DMS 273 (cell line): ENCODE data around the gene NOP16.

Experiments used
- DNase-seq: peaks from one replicate; lab custom pipeline; 2025; ENCODE audit not compliant: unreplicated experiment; lab: John Stamatoyannopoulos, UW

NOP16 gene

DNA sequence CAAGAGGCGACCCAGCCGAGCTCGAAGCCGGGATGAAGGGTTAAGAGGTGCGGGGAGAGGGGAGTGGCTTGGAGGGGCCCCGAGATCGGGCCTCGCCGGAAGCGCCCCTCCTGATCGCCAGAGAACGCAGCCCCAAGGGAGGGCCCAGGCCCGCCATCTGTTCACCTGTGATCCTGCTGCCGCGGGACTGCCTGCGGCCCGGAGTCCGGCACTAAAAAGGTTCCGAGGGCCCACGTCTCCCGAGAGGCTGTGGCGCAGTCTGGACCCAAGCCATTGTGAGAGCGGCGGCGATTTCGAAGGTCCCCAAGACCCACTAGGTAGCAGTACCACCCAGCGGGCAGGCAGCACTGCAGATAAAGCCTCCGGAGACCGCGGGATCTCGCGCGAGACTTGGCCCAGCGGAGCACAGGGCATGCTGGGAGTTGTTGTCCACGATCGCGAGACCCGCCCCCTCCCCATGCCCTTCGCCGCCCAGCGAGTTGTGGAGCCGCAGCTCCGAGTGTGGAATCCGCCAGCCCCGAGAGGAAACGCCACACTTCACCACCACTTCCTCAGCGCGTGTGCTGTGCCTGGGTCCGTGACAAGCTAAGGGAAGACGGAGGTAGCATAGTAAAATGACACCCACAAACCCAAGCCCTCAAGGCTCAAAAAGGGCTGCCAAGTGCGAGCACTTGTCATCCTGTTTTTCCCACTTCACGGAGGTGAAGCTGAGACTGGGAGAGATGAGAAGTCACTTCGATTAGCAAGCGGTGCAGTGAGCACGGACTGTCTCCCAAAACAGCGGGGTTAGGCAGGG lies 26.8 kb downstream of the NOP16 start, which contains the start of gene KIAA1191:
KIAA1191 (minus strand) TSS at position 328 of the 796 bp plus-strand sequence. CDS start 2,256 bp downstream, outside the sequence.
- peak; percentile 93 for DNase-seq

DNA sequence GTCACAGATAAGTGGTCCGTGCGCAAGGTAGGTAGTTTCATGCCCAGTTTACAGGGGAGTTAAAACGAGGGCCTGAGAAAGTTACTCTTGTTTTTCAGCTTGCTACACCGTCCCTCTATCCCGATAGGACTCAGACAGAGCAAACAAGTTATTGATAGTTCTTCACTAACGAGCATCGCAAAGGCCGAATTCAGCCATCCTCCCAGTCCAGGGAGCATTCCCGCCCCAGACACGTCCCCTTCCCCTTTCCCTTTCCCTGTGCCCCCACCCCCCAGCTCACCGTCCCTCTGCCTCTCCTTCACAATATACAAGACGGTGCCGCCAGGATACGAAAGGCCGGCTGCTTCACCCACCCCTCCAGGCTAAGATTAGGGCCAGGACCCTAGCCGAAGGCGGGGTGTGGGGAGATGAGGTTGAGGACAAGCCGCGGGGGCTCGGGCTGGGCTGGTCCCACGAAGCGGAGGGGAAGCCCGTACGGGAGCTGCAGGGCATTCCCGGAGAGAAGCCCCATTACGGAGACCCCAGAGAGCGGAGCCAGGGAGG lies 27.4 kb downstream of the NOP16 start:
- DNase-seq = no peak

DNA sequence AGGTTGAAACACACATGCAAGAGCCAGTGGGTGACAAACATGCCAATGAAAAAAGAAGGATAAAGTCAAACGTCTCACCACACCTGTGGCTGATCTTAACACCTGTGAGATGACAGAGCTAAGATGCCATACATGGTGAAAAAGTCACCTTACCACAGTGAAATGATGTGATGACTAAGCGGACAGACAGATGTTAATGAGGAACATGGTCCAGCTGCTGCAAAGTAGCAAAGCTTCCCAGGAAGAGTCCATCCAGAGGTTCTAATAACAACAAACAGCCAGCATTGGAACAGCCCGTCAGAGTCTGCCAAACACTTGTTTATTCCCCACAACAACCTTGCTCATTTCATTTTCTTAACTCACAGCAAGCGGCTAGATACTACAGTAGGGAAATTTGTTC lies 28.7 kb downstream of the NOP16 start:
- no peak for DNase-seq

DNA sequence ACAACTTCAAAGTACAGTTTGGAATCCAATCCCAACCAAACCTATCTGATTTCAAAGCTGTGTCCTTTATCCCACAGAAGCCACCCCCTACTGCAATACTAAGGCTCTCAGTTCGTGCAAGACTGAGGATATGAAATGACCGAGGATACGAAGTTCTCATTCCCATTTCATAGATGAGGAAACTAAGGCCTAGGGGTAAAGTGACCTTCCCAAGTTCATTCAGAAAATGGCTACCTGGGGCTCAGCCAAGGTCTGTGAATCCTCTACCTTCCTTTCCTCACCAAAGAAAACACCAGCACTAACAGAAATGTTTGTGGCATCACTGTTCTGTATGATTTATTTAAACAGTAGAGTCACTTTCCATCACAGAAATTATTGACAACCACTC lies 32.2 kb downstream of the NOP16 start:
- no peak for DNase-seq

DNA sequence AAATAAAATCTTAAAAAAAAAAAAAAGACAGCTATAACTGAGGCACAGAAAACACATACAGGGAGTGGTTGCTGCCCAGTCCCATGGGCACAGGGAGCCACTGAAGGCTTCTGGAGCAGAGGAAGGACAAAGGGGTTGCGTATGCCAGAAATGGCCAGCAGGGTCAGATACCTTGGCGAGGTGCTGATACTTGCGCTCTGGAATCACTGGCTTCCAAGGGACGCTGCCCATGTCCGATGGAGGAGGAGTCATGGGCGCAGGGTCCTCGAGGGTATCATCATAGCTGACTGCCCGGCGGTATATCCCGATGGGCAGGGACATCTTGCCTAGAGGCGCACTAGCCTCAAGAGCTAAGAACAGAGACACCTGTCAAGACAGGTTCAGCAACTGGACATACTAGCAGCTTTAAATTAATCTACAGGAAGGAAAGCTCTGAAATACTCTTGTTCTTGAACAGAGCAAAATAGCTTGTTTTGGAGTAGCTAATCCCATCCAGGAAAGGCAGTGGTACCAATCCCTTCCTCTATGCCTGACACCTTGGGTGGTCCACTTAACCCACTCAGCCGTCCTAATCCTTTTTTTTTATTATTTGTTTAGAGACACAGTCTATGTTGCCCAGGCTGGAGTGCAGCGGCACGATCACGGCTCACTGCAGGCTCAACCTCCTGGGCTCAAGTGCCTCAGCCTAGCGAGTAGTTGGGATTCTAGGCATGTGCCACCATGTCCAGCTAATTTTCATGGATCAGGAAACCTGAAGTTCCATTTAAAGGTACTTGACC lies 32.8 kb downstream of the NOP16 start:
- no peak for DNase-seq

DNA sequence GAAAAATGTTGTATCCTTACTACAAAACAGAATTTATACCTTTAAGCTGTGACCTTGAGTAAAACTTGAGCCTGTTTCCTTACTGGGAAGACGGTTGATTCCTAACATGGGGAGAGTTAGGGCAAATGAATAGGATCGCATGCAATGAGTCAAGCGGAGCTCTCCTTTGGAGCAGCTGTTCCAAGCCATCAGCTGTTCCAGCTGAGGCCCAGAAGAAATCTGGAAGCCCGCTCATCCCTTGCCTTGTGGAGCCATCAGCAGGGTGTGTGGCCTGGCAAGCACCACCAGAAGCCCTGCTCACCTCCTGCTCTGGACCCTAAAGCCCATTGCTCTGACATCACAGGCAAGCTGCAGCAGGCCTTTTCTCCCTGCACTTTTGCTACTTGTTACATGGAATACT lies 34.9 kb downstream of the NOP16 start:
- DNase-seq = no peak

DNA sequence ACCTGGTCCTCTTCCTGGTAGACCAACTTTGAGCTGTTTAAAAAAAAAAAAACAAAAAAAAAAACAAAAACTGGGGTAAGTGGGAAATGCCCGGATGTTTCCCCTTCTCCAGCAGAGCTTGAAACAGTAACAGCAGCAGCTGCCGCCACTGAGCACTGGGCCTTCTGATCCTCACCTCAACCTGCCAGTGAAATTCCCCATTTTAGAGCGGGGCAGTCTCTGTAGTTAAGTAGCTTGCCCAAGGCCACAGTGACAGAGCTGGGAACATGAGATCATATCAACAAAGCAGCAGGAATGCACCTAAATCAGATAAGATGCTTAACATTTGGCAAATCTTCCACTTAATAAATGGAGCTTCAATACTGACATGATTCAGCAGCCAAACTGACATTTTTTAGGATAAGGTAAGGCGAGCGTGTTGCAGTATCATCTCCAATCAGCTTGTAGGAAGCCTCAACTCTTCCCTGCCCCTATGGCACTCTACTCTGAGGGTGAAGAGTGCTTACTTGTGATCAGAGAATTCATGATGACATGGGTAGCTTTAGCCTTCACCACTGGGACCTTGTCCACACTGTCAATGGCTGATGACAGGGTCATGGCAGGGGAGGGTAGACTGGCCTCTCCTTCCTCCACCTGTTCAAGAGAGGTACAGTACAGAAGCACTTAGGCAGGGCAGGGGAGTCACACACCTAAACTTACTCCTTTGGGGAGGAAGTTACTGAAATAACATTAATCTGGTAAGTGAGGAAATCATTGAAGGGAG lies 36.1 kb downstream of the NOP16 start:
- no peak for DNase-seq

DNA sequence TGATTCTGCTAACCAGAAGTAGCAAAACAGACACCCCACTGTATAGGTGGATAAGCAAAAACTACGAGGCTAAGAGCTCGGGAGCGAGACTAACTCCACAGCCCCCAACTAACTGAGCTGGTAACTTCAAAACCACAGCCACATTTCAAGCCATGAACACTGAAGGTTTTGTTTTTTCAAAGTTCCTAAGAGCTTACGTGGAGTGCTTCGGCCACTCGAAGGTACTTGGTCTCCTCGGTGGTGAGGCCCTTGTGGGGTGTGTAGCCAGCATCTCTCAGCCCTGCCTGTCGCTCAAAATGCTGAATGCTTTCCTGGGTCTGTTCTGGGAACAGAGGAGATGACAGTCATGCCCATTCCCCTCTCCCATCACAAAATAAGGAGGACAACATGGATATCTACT lies 38.0 kb downstream of the NOP16 start:
- DNase-seq = no peak

DNA sequence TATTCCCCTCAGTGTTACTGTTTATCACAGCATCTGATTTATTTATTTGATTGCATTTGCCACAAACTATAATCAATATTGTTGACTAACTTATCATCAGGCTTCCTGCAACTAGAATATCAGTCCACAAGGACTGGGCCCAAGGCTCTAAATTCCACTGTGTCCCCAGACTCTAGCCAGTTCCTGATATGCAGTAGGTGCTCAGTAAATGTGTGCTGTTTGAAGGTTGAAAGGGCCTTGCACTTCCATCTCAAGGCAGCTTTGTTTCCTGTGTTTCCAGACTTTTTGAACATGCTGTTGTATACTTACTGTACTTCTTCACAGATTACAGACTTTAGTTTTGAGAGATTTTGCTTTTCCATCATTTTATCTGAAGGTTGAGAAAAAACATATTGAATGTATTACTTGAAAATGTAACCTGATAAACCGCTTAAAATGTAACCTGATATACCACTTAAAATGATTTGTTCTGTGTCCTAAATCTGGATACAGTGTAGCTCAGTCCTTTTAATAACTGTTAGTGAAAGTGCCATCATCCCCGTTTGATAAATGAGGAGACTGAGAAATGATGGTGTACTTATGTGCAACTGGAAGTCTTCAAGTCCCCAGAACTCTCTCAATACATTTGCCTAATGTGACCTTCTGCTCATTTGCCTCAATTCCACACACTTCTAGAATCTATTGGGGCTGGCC lies 45.5 kb downstream of the NOP16 start:
- DNase-seq = no peak

DNA sequence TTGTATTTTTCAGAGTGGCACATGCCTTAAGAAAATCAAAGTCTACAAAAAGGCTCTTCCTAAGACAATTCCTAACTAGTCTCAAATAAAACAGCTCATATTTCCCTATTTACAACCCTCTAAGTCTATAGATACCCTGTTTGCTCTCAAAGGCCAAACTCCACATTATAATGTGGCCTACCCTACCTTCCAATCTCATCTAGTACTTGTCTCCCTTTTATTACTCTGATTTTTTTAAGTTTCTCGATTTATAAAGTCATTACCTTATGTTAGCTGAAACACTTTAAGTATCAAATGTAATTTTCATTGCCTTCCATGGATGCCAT lies 46.3 kb downstream of the NOP16 start:
- DNase-seq = no peak

DNA sequence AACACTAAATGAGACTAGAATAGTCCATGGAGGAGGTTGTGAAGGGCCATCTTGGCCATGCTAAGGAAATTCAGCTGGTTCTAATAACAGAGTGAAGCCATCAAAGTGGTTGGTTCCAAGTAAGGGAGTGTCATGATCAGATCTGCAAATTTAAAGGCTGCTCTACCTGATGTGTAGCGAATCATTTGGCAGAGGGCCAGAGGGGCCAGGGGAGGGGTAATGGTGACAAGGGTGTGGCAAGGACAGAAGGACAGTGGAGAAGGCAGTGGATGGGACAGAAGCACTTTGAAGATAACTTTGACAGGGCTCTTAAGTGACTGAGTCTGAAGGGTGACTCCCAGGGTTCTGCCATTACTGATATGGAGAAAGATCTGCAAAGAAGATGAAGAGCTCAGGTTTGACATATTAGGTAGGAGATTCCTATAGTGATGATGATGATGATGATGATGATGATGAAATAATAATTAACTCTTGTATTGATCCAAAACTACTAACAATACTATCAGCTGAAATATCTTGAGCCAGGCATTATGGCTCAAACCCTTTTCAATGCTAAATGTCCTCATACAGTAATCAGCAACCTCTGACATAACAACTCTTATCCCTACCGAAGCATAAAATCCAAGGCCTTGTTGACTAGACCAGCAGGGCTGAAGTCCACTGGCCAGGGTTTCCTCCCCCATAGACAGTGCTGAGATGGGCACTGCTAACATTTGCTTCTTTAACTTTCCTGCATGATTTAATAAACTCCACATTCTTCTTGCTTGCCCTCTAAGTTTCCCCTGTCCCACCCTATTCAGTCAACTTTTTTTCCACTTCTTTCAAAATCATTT lies 46.9 kb downstream of the NOP16 start:
- DNase-seq = no peak

DNA sequence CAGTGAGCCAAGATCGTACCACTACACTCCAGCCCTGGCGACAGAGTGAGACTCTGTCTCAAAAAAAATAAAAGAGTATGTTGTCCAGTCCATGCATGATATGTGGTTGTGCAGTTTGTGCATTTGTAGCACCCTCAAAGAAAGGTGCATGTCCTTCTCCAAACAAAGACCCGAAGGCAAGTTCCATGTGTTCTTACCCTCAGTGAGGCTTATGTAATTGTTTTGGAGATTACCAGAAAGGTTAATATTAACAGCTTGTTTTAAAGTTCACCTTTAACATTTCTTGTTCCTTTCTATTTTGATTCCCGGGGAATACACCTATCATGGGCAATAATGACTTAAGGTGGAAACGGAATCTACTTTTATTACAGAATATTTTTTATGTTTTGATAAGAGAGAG lies 49.1 kb downstream of the NOP16 start:
- DNase-seq = no peak

DNA sequence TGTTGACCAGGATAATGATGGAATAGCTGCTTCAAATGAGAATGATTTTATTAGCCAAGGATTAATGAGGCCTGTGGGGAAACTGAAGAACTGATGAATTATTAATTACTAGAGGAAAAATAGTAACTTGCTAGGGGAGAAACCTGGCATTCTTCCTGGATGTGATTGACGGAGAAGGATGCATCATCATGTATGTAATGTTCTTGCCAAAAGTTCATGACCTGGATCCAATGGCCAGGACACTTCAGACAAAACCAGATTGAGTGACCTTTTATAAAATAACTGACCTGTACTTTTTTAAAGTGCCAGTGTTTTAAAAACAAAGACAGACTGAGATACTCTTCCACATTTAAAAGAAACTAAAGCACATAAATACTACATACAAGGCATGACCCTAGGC lies 50.5 kb downstream of the NOP16 start:
- DNase-seq = no peak

DNA sequence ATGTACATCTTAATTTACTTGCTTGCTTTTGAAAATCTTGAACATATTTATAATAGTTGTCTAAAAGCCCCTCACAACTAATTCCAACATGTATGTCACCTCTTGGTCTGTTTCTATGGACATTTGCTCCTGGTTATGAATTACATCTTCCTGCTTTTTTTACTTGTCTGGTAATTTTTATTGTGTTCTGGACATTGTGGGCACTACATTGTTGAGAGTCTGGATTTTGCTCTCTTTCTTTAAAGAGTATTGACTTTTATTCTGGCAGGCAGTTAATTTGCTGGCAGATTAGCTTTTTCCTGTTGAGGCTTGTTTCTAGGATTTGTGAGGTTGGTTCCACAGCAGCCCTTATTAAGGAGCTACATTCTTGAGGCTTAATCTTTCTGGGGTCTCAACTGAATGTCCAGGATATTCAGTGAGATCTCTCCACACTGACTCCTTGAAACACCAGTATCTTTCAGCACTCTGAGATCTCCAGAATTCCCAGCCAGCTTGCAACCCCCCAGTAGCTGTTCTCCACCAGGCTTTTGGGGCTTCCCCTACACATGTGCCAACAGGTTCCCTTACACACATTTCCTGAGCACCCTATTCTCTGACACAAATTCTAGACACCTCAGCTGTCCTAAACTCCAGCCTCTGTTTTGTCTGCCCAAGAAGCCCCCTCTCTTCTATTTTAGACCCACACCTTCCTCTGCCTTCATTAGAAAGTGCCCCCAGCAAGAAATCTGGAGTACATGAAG lies 54.2 kb downstream of the NOP16 start:
- DNase-seq = no peak
